Measurements from ENCODE around the gene GEMIN5.

GRCh38 chr5:154901913-154902312 lies 36.1 kb downstream of the GEMIN5 start:
- TF ChIP-seq HCFC1 (IDR thresholded peaks at IDR 0.05; ENCODE audit: low read depth, low read length) (no peak), TEAD3 (CRISPR knock-in tag; optimal IDR thresholded peaks at IDR 0.05; ENCODE audit: borderline replicate concordance) (no peak), ARID2 (CRISPR knock-in tag; IDR thresholded peaks at IDR 0.05; ENCODE audit: borderline replicate concordance) (no peak), MYC (CRISPR knock-in tag; IDR thresholded peaks at IDR 0.05; ENCODE audit: borderline replicate concordance) (no peak), ZNF530 (CRISPR knock-in tag; IDR thresholded peaks at IDR 0.05; ENCODE audit: low read depth) (no peak), NFATC3 (CRISPR knock-in tag; IDR thresholded peaks at IDR 0.05) (no peak), ZBED4 (CRISPR knock-in tag; IDR thresholded peaks at IDR 0.05; ENCODE audit: borderline replicate concordance) (no peak), CTCF (CRISPR knock-in tag; IDR thresholded peaks at IDR 0.05) (no peak), FLYWCH1 (CRISPR knock-in tag; IDR thresholded peaks at IDR 0.05) (no peak), SMC3 (IDR thresholded peaks at IDR 0.05; ENCODE audit: low read length) (no peak), ATM (IDR thresholded peaks at IDR 0.05; ENCODE audit: borderline replicate concordance) (no peak)
- TF ChIP-seq, protein P1, sequence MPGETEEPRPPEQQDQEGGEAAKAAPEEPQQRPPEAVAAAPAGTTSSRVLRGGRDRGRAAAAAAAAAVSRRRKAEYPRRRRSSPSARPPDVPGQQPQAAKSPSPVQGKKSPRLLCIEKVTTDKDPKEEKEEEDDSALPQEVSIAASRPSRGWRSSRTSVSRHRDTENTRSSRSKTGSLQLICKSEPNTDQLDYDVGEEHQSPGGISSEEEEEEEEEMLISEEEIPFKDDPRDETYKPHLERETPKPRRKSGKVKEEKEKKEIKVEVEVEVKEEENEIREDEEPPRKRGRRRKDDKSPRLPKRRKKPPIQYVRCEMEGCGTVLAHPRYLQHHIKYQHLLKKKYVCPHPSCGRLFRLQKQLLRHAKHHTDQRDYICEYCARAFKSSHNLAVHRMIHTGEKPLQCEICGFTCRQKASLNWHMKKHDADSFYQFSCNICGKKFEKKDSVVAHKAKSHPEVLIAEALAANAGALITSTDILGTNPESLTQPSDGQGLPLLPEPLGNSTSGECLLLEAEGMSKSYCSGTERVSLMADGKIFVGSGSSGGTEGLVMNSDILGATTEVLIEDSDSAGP (CRISPR knock-in tag; IDR thresholded peaks at IDR 0.05; ENCODE audit: borderline replicate concordance), result no peak
- TF ChIP-seq, protein P2, sequence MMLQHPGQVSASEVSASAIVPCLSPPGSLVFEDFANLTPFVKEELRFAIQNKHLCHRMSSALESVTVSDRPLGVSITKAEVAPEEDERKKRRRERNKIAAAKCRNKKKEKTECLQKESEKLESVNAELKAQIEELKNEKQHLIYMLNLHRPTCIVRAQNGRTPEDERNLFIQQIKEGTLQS (CRISPR knock-in tag; IDR thresholded peaks at IDR 0.05), result no peak

All from HepG2 (cell line).